Endothelial cell of umbilical vein (primary cell): Measurements from ENCODE around the gene ZFY. TPM values are rescaled to one million over a fixed set of nuclear protein-coding genes. Genes with fewer than 3 reads are reported as not detected.

Experiments used
- BruUV-seq: library from RNA; stranded (reverse); fragments of 400-500 nt; replicated peaks from 2 replicates; lab custom pipeline; 2021; lab: Mats Ljungman, UMichigan
- CTCF ChIA-PET: fragments of 300-600, 350-600 bp; sonication (Branson Sonifier 250); formaldehyde crosslinking; loops from one replicate; lab custom pipeline; 2021; ENCODE audit warnings: antibody characterized with exemption, inconsistent platforms; lab: Charles Lee
- POLR2A ChIA-PET: fragments of 300-600, 350-600 bp; sonication (Branson Sonifier 250); formaldehyde crosslinking; loops from one replicate; lab custom pipeline; 2021; ENCODE audit warnings: antibody characterized with exemption, inconsistent platforms; lab: Charles Lee
- DNase-seq: peaks from one replicate; pipeline ENCODE4 v3.0.0-alpha.2; 2011; ENCODE audit warnings: low read depth, low spot score
- FAIRE-seq: peaks from 2 replicates; lab custom pipeline; 2011; peaks lifted over from hg19 to GRCh38; lab: Jason Lieb, UNC
- H2AFZ ChIP-seq: 2 replicates; pipeline ENCODE4 v1.6.0; 2012; ENCODE audit warnings: low read depth, low read length, control low read depth, inconsistent platforms
- H3K27ac ChIP-seq: 2 replicates; pipeline ENCODE4 v1.5.1; 2011; ENCODE audit warnings: low read depth, mild to moderate bottlenecking, control low read depth, low read length, moderate library complexity; ENCODE audit not compliant: insufficient read depth
- H3K27me3 ChIP-seq, 2 experiments: 2 replicates each; pipeline versions ENCODE4 v1.6.0 to v1.6.1; 2011; ENCODE audit warnings: low read length in 2 of 2, mixed read lengths in 1 of 2; ENCODE audit not compliant: control insufficient read depth in 2 of 2, insufficient read depth in 2 of 2
- H3K36me3 ChIP-seq, 2 experiments: 2 replicates in 1 of 2; 3 replicates in 1 of 2; pipeline ENCODE4 v1.5.1; 2011; ENCODE audit warnings: low read length in 2 of 2, mild to moderate bottlenecking in 1 of 2, moderate library complexity in 1 of 2; ENCODE audit not compliant: control insufficient read depth in 2 of 2, insufficient read depth in 2 of 2; ENCODE audit errors: extremely low read depth in 1 of 2
- H3K4me1 ChIP-seq: 3 replicates; pipeline ENCODE4 v1.5.1; 2011; ENCODE audit warnings: mild to moderate bottlenecking, low read length; ENCODE audit not compliant: control insufficient read depth, insufficient read depth; ENCODE audit errors: extremely low read depth
- H3K4me2 ChIP-seq: 2 replicates; pipeline ENCODE4 v1.6.1; 2011; ENCODE audit warnings: low read length, control low read depth, mixed read lengths; ENCODE audit not compliant: insufficient read depth
- H3K4me3 ChIP-seq, 3 experiments: fragments of 200-600 bp in 1 of 3; sonication (generic), shearing (Covaris generic) in 1 of 3; replicated peaks in 1 of 3; 2 replicates each; pipeline ENCODE4 v1.5.1; 2011 to 2016; ENCODE audit warnings: control low read depth in 3 of 3, low read length in 3 of 3, mild to moderate bottlenecking in 2 of 3, inconsistent platforms in 1 of 3, low read depth in 1 of 3, moderate library complexity in 1 of 3; ENCODE audit not compliant: insufficient read depth in 1 of 3
- H3K79me2 ChIP-seq: 2 replicates; pipeline ENCODE4 v1.6.0; 2012; ENCODE audit warnings: low read length, inconsistent platforms; ENCODE audit not compliant: control insufficient read depth, insufficient read depth
- H3K9ac ChIP-seq: replicated peaks from 2 replicates; pipeline ENCODE3; 2011; ENCODE audit warnings: low read length, control low read depth; ENCODE audit not compliant: insufficient read depth; ENCODE audit errors: extremely low read depth
- H3K9me1 ChIP-seq: replicated peaks from 3 replicates; pipeline ENCODE4 v1.6.0; 2011; ENCODE audit warnings: mild to moderate bottlenecking, low read length; ENCODE audit not compliant: control insufficient read depth, insufficient read depth; ENCODE audit errors: extremely low read depth
- H3K9me3 ChIP-seq: replicated peaks from 2 replicates; pipeline ENCODE4 v1.5.1; 2012; ENCODE audit warnings: low read length, inconsistent platforms; ENCODE audit not compliant: control insufficient read depth, insufficient read depth
- H4K20me1 ChIP-seq: replicated peaks from 2 replicates; pipeline ENCODE3; 2011; ENCODE audit warnings: mild to moderate bottlenecking, low read length; ENCODE audit not compliant: control insufficient read depth, insufficient read depth; ENCODE audit errors: extremely low read depth
- EZH2 ChIP-seq: IDR thresholded peaks from 2 replicates; pipeline ENCODE4 v1.6.1; 2012; ENCODE audit warnings: borderline replicate concordance, low read depth, mild to moderate bottlenecking, moderate library complexity, low read length, inconsistent platforms; ENCODE audit not compliant: severe bottlenecking
- GATA2 ChIP-seq: IDR thresholded peaks from 2 replicates; pipeline ENCODE4 v1.7.0; 2011; ENCODE audit warnings: low read depth, mild to moderate bottlenecking, moderate library complexity, mixed read lengths, low read length; ENCODE audit not compliant: insufficient read length, insufficient read depth
- JUN ChIP-seq: IDR thresholded peaks from 2 replicates; pipeline ENCODE4 v1.6.1; 2011; ENCODE audit warnings: borderline replicate concordance, low read depth; ENCODE audit not compliant: insufficient read length, insufficient read depth
- MYC ChIP-seq: IDR thresholded peaks from one replicate; pipeline ENCODE4 v1.6.1; 2011; ENCODE audit warnings: mild to moderate bottlenecking, low read depth, low read length
- POLR2AphosphoS5 ChIP-seq: IDR thresholded peaks from 2 replicates; pipeline ENCODE4 v1.6.1; 2012; ENCODE audit warnings: low read depth, mild to moderate bottlenecking, control low read depth, low read length, moderate library complexity; ENCODE audit not compliant: insufficient read depth
- dilution Hi-C: fragments of 300-500 bp; cut with MboI; formaldehyde crosslinking; loops from one replicate; pipeline ENCODE4 v1.15.0; 2019; ENCODE audit warnings: low sequenced_read_pairs; ENCODE audit not compliant: extremely low pct_ligation_motif_present
- intact Hi-C: fragments of 100-400 bp; cut with micrococcal nuclease; formaldehyde crosslinking; loops from one replicate; pipeline ENCODE4 v1.10.0; 2022
- polyA plus RNA-seq, 4 experiments: library from polyadenylated mRNA; depleted of rRNA in 3 of 4; stranded (reverse) in 3 of 4; unstranded in 1 of 4; fragments of >200 nt; gene quantifications; 2 replicates each; pipeline versions ENCODE4 v1.2.1 to v1.2.3, GENCODE V29; 2011 to 2012; ENCODE audit warnings: missing spikeins in 1 of 4
- total RNA-seq: library from RNA; stranded (reverse); gene quantifications from 2 replicates; pipeline ENCODE4 v1.2.3, GENCODE V29; 2021
- TF ChIP-seq, protein P1 (sequence below), 2 donors: IDR thresholded peaks; 1 replicate in 1 of 2; 2 replicates in 1 of 2; pipeline ENCODE4 v1.5.1; 2011; ENCODE audit warnings: low read length in 2 of 2, mild to moderate bottlenecking in 2 of 2, moderate library complexity in 2 of 2, control low read depth in 1 of 2, inconsistent platforms in 1 of 2, low read depth in 1 of 2; ENCODE audit not compliant: insufficient read depth in 1 of 2; ENCODE audit errors: extremely low read depth in 1 of 2

Gene ZFY
- total and polyA plus RNA-seq, 2 donors (not counting 3 experiments of a cell fraction or from before 2014, with no cell fraction given): 3.1 to 10.8 TPM

DNA sequence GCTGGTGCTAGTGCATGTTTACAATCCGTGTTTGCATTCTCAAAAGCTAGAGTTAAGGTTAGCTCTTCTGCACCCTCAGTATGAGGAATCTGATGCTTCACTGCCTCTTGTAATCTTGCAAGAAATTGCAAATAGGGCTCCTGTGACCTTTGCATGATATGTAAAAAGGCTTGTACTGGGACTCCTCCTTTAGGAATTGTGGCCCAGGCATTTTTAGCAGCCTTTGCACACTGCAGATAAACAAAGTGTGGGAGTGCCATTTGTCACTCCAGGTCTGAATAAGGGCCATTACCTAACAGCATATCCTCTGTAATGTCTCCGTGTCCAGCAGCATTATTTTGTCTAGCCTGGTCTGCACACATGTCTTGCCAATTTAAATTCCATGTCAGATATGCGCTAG, 49.3 kb upstream of the ZFY start:
- Histone ChIP-seq H3K27me3 (no peaks in the 10 kb centered on the region), H3K9me1 (no peaks in the 10 kb centered on the region), H3K4me3 (no peak overlapping the region), H3K79me2 (no peaks in the 10 kb centered on the region), H3K9me3 (no peaks in the 10 kb centered on the region), H2AFZ (no peak overlapping the region), H3K4me2 (no peak overlapping the region), H3K27ac (no peak overlapping the region), H3K36me3 (no peaks in the 10 kb centered on the region), H3K9ac (no peak overlapping the region), H4K20me1 (no peaks in the 10 kb centered on the region), H3K4me1 (peaks cover 22% of the 10 kb centered on the region)
- CTCF ChIA-PET: no interaction called here
- no peak for DNase-seq
- dilution Hi-C loops: no loop called here
- BruUV-seq: no TSS peak
- intact Hi-C loops: loop anchor here (5.0 kb wide), 1 partner anchor 116 kb away; no protein-coding TSS in a partner anchor
- TF ChIP-seq, protein P1, sequence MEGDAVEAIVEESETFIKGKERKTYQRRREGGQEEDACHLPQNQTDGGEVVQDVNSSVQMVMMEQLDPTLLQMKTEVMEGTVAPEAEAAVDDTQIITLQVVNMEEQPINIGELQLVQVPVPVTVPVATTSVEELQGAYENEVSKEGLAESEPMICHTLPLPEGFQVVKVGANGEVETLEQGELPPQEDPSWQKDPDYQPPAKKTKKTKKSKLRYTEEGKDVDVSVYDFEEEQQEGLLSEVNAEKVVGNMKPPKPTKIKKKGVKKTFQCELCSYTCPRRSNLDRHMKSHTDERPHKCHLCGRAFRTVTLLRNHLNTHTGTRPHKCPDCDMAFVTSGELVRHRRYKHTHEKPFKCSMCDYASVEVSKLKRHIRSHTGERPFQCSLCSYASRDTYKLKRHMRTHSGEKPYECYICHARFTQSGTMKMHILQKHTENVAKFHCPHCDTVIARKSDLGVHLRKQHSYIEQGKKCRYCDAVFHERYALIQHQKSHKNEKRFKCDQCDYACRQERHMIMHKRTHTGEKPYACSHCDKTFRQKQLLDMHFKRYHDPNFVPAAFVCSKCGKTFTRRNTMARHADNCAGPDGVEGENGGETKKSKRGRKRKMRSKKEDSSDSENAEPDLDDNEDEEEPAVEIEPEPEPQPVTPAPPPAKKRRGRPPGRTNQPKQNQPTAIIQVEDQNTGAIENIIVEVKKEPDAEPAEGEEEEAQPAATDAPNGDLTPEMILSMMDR (IDR thresholded peaks at IDR 0.05; ENCODE audit: extremely low read depth in 1 of 2, insufficient read depth in 1 of 2, low read depth in 1 of 2, low read length in 2 of 2): no peak
- TF ChIP-seq GATA2: no peak
- no peak for TF ChIP-seq MYC
- TF ChIP-seq POLR2AphosphoS5: no peak
- TF ChIP-seq EZH2: no peak
- no peak for TF ChIP-seq JUN
- FAIRE-seq: no peak
- POLR2A ChIA-PET: no interaction called here
